Measurements from ENCODE around the gene CNTN1.

Gene CNTN1

DNA sequence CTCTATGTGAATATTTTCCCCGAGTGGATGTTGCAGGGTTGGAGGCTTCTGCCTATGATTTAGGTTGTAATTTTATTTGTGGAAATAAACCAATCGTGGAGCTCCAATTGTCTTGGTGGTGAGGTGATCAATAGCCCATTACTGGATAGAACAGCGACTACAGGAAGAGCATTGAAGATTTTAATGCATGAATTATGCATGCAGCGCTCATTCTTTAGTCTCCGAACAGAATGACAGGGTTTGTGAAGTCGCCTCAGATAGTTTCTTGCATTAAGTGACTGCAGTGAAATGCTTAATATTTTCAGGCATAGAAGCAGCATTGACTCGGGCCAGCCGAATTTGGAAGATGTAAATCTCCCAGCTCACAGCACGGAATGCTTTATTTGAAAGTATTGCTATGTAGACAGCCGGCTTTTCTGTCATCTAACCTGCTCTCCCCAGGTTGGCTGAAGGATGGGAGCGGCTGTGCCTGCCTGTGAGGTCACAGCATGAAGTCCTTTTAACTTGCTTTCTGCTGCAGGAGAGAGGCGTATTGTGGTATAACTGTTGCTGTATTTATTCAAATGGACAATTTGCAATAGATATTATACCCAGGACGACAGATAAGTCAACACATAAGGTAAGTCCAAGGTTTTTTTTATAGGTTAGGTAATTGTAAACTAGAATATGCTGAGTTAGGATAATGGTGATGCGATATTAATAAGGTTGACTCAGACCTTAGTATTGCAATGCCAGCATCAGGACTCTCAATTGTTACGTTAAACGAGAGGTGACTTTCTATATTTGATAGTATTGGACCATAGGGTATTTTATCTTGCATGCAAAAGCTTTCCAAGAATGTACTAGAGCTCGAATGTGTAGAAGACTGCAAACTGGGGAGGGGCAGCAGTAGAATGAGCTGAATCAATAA, 135.7 kb downstream of the CNTN1 start:
- TF ChIP-seq LEF1 (IDR thresholded peaks at IDR 0.05; ENCODE audit: borderline replicate concordance) (no peak), SUZ12 (IDR thresholded peaks at IDR 0.05) (no peak), NFRKB (IDR thresholded peaks at IDR 0.05) (no peak), CTBP1 (IDR thresholded peaks at IDR 0.05; ENCODE audit: borderline replicate concordance) (no peak), FOXA1 (IDR thresholded peaks at IDR 0.05) (no peak), L3MBTL2 (conservative IDR thresholded peaks at IDR 0.05) (no peak), BHLHE40 (IDR thresholded peaks at IDR 0.05; ENCODE audit: borderline replicate concordance) (no peak), ELF4 (IDR thresholded peaks at IDR 0.05) (no peak), SP1 (IDR thresholded peaks at IDR 0.05) (no peak), FOXK2 (IDR thresholded peaks at IDR 0.05) (no peak), FOXM1 (IDR thresholded peaks at IDR 0.05; ENCODE audit: borderline replicate concordance) (no peak), ZNF384 (IDR thresholded peaks at IDR 0.05) (no peak), HDGF (IDR thresholded peaks at IDR 0.05; ENCODE audit: borderline replicate concordance) (no peak), TARDBP (IDR thresholded peaks at IDR 0.05) (no peak), ARNT (IDR thresholded peaks at IDR 0.05) (no peak)
- TF ChIP-seq, protein P1, sequence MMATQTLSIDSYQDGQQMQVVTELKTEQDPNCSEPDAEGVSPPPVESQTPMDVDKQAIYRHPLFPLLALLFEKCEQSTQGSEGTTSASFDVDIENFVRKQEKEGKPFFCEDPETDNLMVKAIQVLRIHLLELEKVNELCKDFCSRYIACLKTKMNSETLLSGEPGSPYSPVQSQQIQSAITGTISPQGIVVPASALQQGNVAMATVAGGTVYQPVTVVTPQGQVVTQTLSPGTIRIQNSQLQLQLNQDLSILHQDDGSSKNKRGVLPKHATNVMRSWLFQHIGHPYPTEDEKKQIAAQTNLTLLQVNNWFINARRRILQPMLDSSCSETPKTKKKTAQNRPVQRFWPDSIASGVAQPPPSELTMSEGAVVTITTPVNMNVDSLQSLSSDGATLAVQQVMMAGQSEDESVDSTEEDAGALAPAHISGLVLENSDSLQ (IDR thresholded peaks at IDR 0.05) = no peak
- no peak for DNase-seq (ENCODE audit: extremely low spot score)
- ChIA-PET POLR2A (no interaction called here), CTCF (no interaction called here)

DNA sequence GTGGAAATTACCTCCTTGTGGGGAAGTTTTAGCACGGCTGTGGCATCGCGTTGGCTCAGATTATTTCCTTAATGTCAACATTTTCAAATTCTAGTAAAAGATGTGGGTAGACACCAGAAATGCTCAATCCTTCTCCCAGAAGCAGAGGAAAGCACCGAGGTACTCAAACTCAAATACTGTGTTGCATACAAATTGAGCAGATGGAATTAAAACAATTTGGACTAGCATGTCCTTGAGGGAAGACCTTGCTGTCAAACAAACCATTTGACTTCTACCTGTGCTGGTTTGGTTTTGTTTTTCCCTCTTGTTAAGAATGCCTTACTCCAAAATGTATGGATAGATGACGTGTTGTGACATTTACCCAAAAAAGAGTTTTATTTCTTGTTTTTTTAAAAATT, 136.4 kb downstream of the CNTN1 start:
- ChIA-PET CTCF (no interaction called here), POLR2A (no interaction called here)
- TF ChIP-seq, protein P1 (IDR thresholded peaks at IDR 0.05) = no peak
- TF ChIP-seq LEF1 (IDR thresholded peaks at IDR 0.05; ENCODE audit: borderline replicate concordance) = no peak
- no peak for TF ChIP-seq HDGF (IDR thresholded peaks at IDR 0.05; ENCODE audit: borderline replicate concordance)
- TF ChIP-seq ELF4 (IDR thresholded peaks at IDR 0.05) = no peak
- TF ChIP-seq TARDBP (IDR thresholded peaks at IDR 0.05) = no peak
- TF ChIP-seq CTBP1 (IDR thresholded peaks at IDR 0.05; ENCODE audit: borderline replicate concordance) = no peak
- no peak for DNase-seq (ENCODE audit: extremely low spot score)

DNA sequence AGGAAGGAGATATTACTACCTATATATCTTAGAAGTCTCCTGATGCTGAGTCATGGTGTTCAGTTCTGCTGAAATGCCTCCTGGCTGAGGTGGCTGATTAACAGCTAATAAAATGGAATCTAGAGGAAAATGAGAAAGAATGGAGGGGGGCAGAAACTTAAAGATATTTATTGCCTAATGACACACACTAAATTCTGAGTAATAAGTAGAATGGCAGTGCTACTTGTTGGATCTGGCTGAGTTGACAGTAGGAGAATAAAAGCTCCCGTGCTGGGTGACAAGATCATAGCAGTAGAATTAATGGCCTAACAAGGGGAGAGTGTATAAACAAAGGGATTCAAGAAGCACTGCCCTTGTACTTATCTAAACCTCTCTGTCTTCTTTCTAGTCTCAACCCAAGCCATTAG, 137.5 kb downstream of the CNTN1 start:
- TF ChIP-seq HDGF (IDR thresholded peaks at IDR 0.05; ENCODE audit: borderline replicate concordance) = no peak
- TF ChIP-seq BHLHE40 (IDR thresholded peaks at IDR 0.05; ENCODE audit: borderline replicate concordance) = no peak
- CTCF ChIA-PET = no interaction called here
- POLR2A ChIA-PET = no interaction called here
- no peak for DNase-seq (ENCODE audit: extremely low spot score)

DNA sequence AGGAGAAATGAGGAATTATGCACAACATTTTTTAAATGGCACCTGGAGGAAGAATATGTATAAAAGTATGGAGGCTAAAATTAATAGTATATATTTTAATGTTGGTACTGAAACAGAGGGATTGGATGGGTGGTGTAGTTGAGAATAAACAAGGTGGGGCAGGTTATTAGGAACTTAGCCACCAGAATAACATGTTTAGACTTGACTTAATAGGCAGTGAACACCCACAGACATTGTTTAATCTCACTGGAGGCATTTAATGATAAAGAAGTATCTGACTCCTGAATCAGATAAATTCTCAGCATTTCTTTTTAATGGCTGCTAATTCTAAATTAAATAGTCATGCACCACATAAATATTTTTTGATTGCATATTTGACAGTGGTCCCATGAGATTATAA, 139.7 kb downstream of the CNTN1 start:
- TF ChIP-seq, protein P1 (IDR thresholded peaks at IDR 0.05) = no peak
- TF ChIP-seq BHLHE40 (IDR thresholded peaks at IDR 0.05; ENCODE audit: borderline replicate concordance) = no peak
- TF ChIP-seq TARDBP (IDR thresholded peaks at IDR 0.05) = no peak
- no peak for TF ChIP-seq ELF4 (IDR thresholded peaks at IDR 0.05)
- TF ChIP-seq FOXM1 (IDR thresholded peaks at IDR 0.05; ENCODE audit: borderline replicate concordance) = no peak
- no peak for TF ChIP-seq HDGF (IDR thresholded peaks at IDR 0.05; ENCODE audit: borderline replicate concordance)
- TF ChIP-seq L3MBTL2 (conservative IDR thresholded peaks at IDR 0.05) = no peak
- TF ChIP-seq NFRKB (IDR thresholded peaks at IDR 0.05) = no peak
- TF ChIP-seq CTBP1 (IDR thresholded peaks at IDR 0.05; ENCODE audit: borderline replicate concordance) = no peak
- TF ChIP-seq SUZ12 (IDR thresholded peaks at IDR 0.05) = no peak
- no peak for TF ChIP-seq LEF1 (IDR thresholded peaks at IDR 0.05; ENCODE audit: borderline replicate concordance)
- TF ChIP-seq FOXK2 (IDR thresholded peaks at IDR 0.05) = no peak
- TF ChIP-seq ARNT (IDR thresholded peaks at IDR 0.05) = no peak
- TF ChIP-seq ZNF384 (IDR thresholded peaks at IDR 0.05) = no peak
- no peak for TF ChIP-seq SP1 (IDR thresholded peaks at IDR 0.05)
- no peak for TF ChIP-seq FOXA1 (IDR thresholded peaks at IDR 0.05)
- no peak for DNase-seq (ENCODE audit: extremely low spot score)
- ChIA-PET POLR2A (no interaction called here), CTCF (no interaction called here)

DNA sequence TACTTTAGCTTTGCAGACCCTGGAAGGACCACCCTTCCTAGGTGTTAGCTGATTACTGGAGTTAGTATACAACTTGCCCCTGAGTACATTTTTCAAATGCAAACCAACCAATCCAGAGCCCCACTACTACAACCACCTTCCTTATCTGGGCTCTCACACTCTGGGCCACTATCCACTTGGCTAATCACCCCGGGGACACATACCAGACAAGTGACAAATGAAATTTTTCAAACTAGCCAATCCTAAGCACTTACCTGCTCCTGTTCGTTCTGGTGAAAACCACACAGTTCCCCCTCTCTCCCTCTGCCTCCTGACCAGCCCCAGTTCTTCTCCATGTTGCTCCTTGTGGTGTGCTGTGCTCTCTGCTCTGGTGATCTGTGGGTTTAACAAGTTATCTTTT, 140.4 kb downstream of the CNTN1 start:
- ChIA-PET POLR2A (no interaction called here), CTCF (no interaction called here)
- TF ChIP-seq HDGF (IDR thresholded peaks at IDR 0.05; ENCODE audit: borderline replicate concordance) = no peak
- TF ChIP-seq, protein P1 (IDR thresholded peaks at IDR 0.05) = no peak
- TF ChIP-seq TARDBP (IDR thresholded peaks at IDR 0.05) = no peak
- TF ChIP-seq L3MBTL2 (conservative IDR thresholded peaks at IDR 0.05) = no peak
- TF ChIP-seq BHLHE40 (IDR thresholded peaks at IDR 0.05; ENCODE audit: borderline replicate concordance) = no peak
- TF ChIP-seq ELF4 (IDR thresholded peaks at IDR 0.05) = no peak
- TF ChIP-seq FOXM1 (IDR thresholded peaks at IDR 0.05; ENCODE audit: borderline replicate concordance) = no peak
- no peak for TF ChIP-seq LEF1 (IDR thresholded peaks at IDR 0.05; ENCODE audit: borderline replicate concordance)
- TF ChIP-seq ZNF384 (IDR thresholded peaks at IDR 0.05) = no peak
- TF ChIP-seq CTBP1 (IDR thresholded peaks at IDR 0.05; ENCODE audit: borderline replicate concordance) = no peak
- TF ChIP-seq FOXK2 (IDR thresholded peaks at IDR 0.05) = no peak
- TF ChIP-seq SUZ12 (IDR thresholded peaks at IDR 0.05) = no peak
- no peak for TF ChIP-seq FOXA1 (IDR thresholded peaks at IDR 0.05)
- no peak for TF ChIP-seq ARNT (IDR thresholded peaks at IDR 0.05)
- TF ChIP-seq NFRKB (IDR thresholded peaks at IDR 0.05) = no peak
- no peak for DNase-seq (ENCODE audit: extremely low spot score)

Data from HEK293T (cell line).